B cell (primary cell): Measurements from ENCODE around the gene CUZD1.

Experiments
- EZH2 ChIP-seq: IDR thresholded peaks from 2 replicates; pipeline ENCODE4 v1.6.1; 2012; ENCODE audit warnings: borderline replicate concordance, low read depth, mild to moderate bottlenecking, moderate library complexity, low read length; ENCODE audit not compliant: insufficient read depth, poor library complexity, severe bottlenecking
- TF ChIP-seq, protein P1 (sequence below): fragments of 200-600 bp; IDR thresholded peaks from one replicate; pipeline ENCODE4 v1.8.0; 2022; ENCODE audit warnings: antibody characterized with exemption, mild to moderate bottlenecking

DNA sequence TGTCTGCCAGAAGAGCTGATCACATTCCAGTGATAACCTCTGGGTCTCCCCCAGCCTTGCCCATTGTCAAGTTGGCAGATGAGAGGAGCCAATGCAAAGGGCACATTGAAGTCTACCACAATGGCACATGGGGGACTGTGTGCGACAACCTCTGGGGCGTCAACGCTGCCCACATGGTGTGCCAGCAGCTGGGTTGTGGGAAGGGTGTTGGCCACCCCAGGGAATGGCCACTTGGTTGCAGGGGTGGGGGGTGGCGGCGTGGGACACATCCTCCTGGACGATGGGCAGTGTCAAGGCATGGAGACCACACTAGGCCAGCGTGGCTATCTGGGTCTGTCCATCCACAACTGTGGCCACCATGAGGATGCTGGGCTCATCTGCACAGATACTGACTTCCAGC, 43.4 kb downstream of the CUZD1 start:
- TF ChIP-seq, protein P1, sequence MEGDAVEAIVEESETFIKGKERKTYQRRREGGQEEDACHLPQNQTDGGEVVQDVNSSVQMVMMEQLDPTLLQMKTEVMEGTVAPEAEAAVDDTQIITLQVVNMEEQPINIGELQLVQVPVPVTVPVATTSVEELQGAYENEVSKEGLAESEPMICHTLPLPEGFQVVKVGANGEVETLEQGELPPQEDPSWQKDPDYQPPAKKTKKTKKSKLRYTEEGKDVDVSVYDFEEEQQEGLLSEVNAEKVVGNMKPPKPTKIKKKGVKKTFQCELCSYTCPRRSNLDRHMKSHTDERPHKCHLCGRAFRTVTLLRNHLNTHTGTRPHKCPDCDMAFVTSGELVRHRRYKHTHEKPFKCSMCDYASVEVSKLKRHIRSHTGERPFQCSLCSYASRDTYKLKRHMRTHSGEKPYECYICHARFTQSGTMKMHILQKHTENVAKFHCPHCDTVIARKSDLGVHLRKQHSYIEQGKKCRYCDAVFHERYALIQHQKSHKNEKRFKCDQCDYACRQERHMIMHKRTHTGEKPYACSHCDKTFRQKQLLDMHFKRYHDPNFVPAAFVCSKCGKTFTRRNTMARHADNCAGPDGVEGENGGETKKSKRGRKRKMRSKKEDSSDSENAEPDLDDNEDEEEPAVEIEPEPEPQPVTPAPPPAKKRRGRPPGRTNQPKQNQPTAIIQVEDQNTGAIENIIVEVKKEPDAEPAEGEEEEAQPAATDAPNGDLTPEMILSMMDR = no peak
- no peak for TF ChIP-seq EZH2
